ENCODE measurements around the gene PRR14.

PRR14 gene

DNA sequence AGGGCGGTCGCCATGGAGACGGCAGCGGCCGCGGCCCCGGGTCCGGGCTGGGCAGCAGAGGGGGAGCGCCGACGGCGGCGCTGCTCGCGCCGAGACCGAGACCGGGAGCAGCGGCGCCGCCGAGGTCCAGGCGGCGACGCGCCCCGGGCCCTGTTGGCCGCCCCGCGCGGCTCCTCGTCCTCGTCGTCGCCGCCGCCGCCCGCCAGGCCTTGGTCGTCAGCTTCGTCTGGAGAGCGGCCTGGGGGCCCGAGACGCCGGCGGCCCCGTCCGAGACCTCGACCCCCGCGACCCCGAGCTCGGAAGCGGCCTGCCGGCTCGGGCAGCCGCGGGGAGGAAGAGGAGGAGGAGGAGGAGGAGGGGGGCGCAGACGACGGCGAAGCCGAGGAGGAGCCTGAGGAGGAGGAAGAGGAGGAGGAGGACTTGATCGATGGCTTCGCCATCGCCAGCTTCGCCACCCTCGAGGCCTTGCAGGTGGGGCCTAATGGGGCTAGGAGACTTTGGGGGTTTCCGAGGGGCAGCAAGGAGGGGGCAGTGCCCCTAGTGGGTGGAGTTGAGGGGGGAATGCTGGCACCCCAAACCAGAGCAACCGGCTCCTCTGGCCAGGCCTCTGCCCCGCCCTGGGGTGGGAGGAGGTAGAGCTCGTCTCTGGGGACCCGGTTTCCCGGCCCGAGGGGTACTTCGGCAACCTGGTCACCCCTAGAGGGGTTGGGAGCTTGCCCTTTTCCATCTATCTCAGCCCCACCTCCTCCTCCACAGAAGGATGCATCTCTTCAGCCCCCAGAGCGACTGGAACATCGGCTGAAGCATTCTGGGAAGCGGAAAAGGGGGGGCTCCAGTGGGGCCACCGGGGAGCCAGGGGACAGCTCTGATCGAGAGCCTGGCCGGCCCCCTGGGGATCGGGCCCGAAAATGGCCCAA lies 9.0 kb downstream of the PRR14 start (continued):
- TF ChIP-seq, protein P1, sequence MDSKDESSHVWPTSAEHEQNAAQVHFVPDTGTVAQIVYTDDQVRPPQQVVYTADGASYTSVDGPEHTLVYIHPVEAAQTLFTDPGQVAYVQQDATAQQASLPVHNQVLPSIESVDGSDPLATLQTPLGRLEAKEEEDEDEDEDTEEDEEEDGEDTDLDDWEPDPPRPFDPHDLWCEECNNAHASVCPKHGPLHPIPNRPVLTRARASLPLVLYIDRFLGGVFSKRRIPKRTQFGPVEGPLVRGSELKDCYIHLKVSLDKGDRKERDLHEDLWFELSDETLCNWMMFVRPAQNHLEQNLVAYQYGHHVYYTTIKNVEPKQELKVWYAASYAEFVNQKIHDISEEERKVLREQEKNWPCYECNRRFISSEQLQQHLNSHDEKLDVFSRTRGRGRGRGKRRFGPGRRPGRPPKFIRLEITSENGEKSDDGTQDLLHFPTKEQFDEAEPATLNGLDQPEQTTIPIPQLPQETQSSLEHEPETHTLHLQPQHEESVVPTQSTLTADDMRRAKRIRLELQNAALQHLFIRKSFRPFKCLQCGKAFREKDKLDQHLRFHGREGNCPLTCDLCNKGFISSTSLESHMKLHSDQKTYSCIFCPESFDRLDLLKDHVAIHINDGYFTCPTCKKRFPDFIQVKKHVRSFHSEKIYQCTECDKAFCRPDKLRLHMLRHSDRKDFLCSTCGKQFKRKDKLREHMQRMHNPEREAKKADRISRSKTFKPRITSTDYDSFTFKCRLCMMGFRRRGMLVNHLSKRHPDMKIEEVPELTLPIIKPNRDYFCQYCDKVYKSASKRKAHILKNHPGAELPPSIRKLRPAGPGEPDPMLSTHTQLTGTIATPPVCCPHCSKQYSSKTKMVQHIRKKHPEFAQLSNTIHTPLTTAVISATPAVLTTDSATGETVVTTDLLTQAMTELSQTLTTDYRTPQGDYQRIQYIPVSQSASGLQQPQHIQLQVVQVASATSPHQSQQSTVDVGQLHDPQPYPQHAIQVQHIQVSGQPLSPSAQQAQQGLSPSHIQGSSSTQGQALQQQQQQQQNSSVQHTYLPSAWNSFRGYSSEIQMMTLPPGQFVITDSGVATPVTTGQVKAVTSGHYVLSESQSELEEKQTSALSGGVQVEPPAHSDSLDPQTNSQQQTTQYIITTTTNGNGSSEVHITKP (tag by site-specific recombination; IDR thresholded peaks at IDR 0.05), result 0 out of 2 replicates have a peak, but pooled peaks have one; percentile 39
- TF ChIP-seq ZNF521 (tag by site-specific recombination; IDR thresholded peaks at IDR 0.05) (no peak), ZNF76 (tag by site-specific recombination; IDR thresholded peaks at IDR 0.05; ENCODE audit: borderline replicate concordance, low read depth) (peak; percentile 88), GLIS2 (tag by site-specific recombination; IDR thresholded peaks at IDR 0.05) (peak; percentile 73), ZNF561 (tag by site-specific recombination; IDR thresholded peaks at IDR 0.05; ENCODE audit: borderline replicate concordance) (no peak), ZXDB (tag by site-specific recombination; IDR thresholded peaks at IDR 0.05) (0 out of 2 replicates have a peak, but pooled peaks have one; percentile 32), ZEB2 (tag by site-specific recombination; IDR thresholded peaks at IDR 0.05) (peak; percentile 39; the same call in 1 of the 2 replicates), KLF9 (tag by site-specific recombination; IDR thresholded peaks at IDR 0.05; ENCODE audit: low read depth) (0 out of 2 replicates have a peak, but pooled peaks have one; percentile 21), ZNF501 (tag by site-specific recombination; IDR thresholded peaks at IDR 0.05) (no peak), KLF16 (tag by site-specific recombination; IDR thresholded peaks at IDR 0.05) (peak; percentile 28; the same call in 1 of the 2 replicates), ZFHX2 (tag by site-specific recombination; conservative IDR thresholded peaks at IDR 0.05) (peak; percentile 70), ZNF792 (tag by site-specific recombination; IDR thresholded peaks at IDR 0.05) (no peak), KLF1 (tag by site-specific recombination; IDR thresholded peaks at IDR 0.05) (peak; percentile 31; the same call in 1 of the 2 replicates), ZFP69B (tag by site-specific recombination; IDR thresholded peaks at IDR 0.05) (peak; percentile 76), KLF8 (tag by site-specific recombination; IDR thresholded peaks at IDR 0.05) (peak; percentile 34; the same call in 1 of the 2 replicates), ZNF366 (tag by site-specific recombination; conservative IDR thresholded peaks at IDR 0.05) (no peak)
- TF ChIP-seq, protein P2, sequence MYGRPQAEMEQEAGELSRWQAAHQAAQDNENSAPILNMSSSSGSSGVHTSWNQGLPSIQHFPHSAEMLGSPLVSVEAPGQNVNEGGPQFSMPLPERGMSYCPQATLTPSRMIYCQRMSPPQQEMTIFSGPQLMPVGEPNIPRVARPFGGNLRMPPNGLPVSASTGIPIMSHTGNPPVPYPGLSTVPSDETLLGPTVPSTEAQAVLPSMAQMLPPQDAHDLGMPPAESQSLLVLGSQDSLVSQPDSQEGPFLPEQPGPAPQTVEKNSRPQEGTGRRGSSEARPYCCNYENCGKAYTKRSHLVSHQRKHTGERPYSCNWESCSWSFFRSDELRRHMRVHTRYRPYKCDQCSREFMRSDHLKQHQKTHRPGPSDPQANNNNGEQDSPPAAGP (tag by site-specific recombination; IDR thresholded peaks at IDR 0.05), result 0 out of 2 replicates have a peak, but pooled peaks have one; percentile 18
- TF ChIP-seq, protein P3, sequence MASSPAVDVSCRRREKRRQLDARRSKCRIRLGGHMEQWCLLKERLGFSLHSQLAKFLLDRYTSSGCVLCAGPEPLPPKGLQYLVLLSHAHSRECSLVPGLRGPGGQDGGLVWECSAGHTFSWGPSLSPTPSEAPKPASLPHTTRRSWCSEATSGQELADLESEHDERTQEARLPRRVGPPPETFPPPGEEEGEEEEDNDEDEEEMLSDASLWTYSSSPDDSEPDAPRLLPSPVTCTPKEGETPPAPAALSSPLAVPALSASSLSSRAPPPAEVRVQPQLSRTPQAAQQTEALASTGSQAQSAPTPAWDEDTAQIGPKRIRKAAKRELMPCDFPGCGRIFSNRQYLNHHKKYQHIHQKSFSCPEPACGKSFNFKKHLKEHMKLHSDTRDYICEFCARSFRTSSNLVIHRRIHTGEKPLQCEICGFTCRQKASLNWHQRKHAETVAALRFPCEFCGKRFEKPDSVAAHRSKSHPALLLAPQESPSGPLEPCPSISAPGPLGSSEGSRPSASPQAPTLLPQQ (tag by site-specific recombination; IDR thresholded peaks at IDR 0.05), result peak; percentile 53; the same call in 1 of the 2 replicates
- TF ChIP-seq, protein P4, sequence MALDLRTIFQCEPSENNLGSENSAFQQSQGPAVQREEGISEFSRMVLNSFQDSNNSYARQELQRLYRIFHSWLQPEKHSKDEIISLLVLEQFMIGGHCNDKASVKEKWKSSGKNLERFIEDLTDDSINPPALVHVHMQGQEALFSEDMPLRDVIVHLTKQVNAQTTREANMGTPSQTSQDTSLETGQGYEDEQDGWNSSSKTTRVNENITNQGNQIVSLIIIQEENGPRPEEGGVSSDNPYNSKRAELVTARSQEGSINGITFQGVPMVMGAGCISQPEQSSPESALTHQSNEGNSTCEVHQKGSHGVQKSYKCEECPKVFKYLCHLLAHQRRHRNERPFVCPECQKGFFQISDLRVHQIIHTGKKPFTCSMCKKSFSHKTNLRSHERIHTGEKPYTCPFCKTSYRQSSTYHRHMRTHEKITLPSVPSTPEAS (tag by site-specific recombination; IDR thresholded peaks at IDR 0.05), result no peak
- TF ChIP-seq, protein P5, sequence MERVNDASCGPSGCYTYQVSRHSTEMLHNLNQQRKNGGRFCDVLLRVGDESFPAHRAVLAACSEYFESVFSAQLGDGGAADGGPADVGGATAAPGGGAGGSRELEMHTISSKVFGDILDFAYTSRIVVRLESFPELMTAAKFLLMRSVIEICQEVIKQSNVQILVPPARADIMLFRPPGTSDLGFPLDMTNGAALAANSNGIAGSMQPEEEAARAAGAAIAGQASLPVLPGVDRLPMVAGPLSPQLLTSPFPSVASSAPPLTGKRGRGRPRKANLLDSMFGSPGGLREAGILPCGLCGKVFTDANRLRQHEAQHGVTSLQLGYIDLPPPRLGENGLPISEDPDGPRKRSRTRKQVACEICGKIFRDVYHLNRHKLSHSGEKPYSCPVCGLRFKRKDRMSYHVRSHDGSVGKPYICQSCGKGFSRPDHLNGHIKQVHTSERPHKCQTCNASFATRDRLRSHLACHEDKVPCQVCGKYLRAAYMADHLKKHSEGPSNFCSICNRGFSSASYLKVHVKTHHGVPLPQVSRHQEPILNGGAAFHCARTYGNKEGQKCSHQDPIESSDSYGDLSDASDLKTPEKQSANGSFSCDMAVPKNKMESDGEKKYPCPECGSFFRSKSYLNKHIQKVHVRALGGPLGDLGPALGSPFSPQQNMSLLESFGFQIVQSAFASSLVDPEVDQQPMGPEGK (tag by site-specific recombination; IDR thresholded peaks at IDR 0.05), result peak; percentile 56; the same call in 1 of the 2 replicates
- TF ChIP-seq, protein P6, sequence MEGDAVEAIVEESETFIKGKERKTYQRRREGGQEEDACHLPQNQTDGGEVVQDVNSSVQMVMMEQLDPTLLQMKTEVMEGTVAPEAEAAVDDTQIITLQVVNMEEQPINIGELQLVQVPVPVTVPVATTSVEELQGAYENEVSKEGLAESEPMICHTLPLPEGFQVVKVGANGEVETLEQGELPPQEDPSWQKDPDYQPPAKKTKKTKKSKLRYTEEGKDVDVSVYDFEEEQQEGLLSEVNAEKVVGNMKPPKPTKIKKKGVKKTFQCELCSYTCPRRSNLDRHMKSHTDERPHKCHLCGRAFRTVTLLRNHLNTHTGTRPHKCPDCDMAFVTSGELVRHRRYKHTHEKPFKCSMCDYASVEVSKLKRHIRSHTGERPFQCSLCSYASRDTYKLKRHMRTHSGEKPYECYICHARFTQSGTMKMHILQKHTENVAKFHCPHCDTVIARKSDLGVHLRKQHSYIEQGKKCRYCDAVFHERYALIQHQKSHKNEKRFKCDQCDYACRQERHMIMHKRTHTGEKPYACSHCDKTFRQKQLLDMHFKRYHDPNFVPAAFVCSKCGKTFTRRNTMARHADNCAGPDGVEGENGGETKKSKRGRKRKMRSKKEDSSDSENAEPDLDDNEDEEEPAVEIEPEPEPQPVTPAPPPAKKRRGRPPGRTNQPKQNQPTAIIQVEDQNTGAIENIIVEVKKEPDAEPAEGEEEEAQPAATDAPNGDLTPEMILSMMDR (tag by site-specific recombination; IDR thresholded peaks at IDR 0.05), result peak; percentile 70
- TF ChIP-seq, protein P7, sequence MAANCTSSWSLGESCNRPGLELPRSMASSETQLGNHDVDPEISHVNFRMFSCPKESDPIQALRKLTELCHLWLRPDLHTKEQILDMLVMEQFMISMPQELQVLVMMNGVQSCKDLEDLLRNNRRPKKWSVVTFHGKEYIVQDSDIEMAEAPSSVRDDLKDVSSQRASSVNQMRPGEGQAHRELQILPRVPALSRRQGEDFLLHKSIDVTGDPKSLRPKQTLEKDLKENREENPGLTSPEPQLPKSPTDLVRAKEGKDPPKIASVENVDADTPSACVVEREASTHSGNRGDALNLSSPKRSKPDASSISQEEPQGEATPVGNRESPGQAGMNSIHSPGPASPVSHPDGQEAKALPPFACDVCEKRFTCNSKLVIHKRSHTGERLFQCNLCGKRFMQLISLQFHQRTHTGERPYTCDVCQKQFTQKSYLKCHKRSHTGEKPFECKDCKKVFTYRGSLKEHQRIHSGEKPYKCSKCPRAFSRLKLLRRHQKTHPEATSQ (tag by site-specific recombination; IDR thresholded peaks at IDR 0.05), result 0 out of 2 replicates have a peak, but pooled peaks have one; percentile 44
- TF ChIP-seq, protein P8, sequence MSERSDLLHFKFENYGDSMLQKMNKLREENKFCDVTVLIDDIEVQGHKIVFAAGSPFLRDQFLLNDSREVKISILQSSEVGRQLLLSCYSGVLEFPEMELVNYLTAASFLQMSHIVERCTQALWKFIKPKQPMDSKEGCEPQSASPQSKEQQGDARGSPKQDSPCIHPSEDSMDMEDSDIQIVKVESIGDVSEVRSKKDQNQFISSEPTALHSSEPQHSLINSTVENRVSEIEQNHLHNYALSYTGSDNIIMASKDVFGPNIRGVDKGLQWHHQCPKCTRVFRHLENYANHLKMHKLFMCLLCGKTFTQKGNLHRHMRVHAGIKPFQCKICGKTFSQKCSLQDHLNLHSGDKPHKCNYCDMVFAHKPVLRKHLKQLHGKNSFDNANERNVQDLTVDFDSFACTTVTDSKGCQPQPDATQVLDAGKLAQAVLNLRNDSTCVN (tag by site-specific recombination; optimal IDR thresholded peaks at IDR 0.05), result peak; percentile 67
